Right hindlimb (tissue), 1 donor: ENCODE results near the gene ABAT.
"Not testable (repeated sequence)": the region's sequence is repeated elsewhere in the genome, so short reads cannot be mapped to it uniquely, and the experiment has no call there.

Source experiments
- DNase-seq: peaks from one replicate; pipeline ENCODE4 v3.0.0-alpha.2; 2018

Gene ABAT

GRCh38 chr16:8788578-8789172 lies 114.3 kb downstream of the ABAT start:
- no peak for DNase-seq

- no peak for DNase-seq
Measured at GRCh38 chr16:8795091-8795490, 120.7 kb downstream of the ABAT start.

- no peak for DNase-seq
Measured at GRCh38 chr16:8795818-8796217, 121.4 kb downstream of the ABAT start.

GRCh38 chr16:8796469-8797363 lies 122.3 kb downstream of the ABAT start:
- DNase-seq, result no peak

GRCh38 chr16:8797364-8798173 lies 123.2 kb downstream of the ABAT start, which contains the start of the genes PMM2 and TMEM186:
Gene PMM2 (plus strand): TSS chr16:8797839. CDS start chr16:8797883, 44 bp downstream.
Gene TMEM186 (minus strand): TSS chr16:8797639. CDS start chr16:8797614, 25 bp downstream.
- peak; percentile 98 for DNase-seq

GRCh38 chr16:8798174-8798527 lies 123.7 kb downstream of the ABAT start:
- DNase-seq, result no peak

GRCh38 chr16:8798535-8799157 lies 124.2 kb downstream of the ABAT start:
- DNase-seq, result no peak

GRCh38 chr16:8801701-8802100 lies 127.3 kb downstream of the ABAT start:
- DNase-seq, result no peak

GRCh38 chr16:8803733-8804132 lies 129.3 kb downstream of the ABAT start:
- DNase-seq, result not testable (repeated sequence)

GRCh38 chr16:8804313-8804712 lies 129.9 kb downstream of the ABAT start:
- no peak for DNase-seq

- DNase-seq, result no peak
Measured at GRCh38 chr16:8806272-8806983, 132.0 kb downstream of the ABAT start.

- DNase-seq, result no peak
Measured at GRCh38 chr16:8807189-8807588, 132.8 kb downstream of the ABAT start.

- no peak for DNase-seq
Measured at GRCh38 chr16:8808009-8808408, 133.6 kb downstream of the ABAT start.

GRCh38 chr16:8808613-8809353 lies 134.4 kb downstream of the ABAT start:
- no peak for DNase-seq

- no peak for DNase-seq
Measured at GRCh38 chr16:8812162-8812843, 137.9 kb downstream of the ABAT start.

GRCh38 chr16:8814095-8814806 lies 139.8 kb downstream of the ABAT start:
- DNase-seq, result no peak

GRCh38 chr16:8816967-8817655 lies 142.7 kb downstream of the ABAT start:
- DNase-seq, result no peak

GRCh38 chr16:8818504-8819270 lies 144.3 kb downstream of the ABAT start:
- no peak for DNase-seq
